Heart right ventricle (tissue), 16 donors: Measurements from ENCODE around the gene NIPAL1. TPM values are rescaled to one million over a fixed set of nuclear protein-coding genes. Genes with fewer than 3 reads are reported as not detected.

ENCODE experiments used
- ATAC-seq, 8 donors: fragments of 200-7000 bp; cut with Tn5 transposase; one replicate each; pipeline ENCODE4 v1.9.1; 2020; ENCODE audit warnings: mild to moderate bottlenecking in 8 of 8, moderate library complexity in 8 of 8, moderate number of reproducible peaks in 1 of 8
- DNase-seq, 2 donors: peaks; one replicate each; pipeline ENCODE4 v3.0.0-alpha.2; 2020
- H3K27ac ChIP-seq, 10 donors: fragments of 200-600 bp; sonication (generic) in 2 of 10; one replicate each; pipeline versions ENCODE4 v1.5.0 to v1.8.0; 2020 to 2022; ENCODE audit warnings: mild to moderate bottlenecking in 3 of 10
- H3K27me3 ChIP-seq, 7 donors: fragments of 200-600 bp; one replicate each; pipeline ENCODE4 v1.8.0; 2021 to 2022; ENCODE audit warnings: mild to moderate bottlenecking in 2 of 7
- H3K36me3 ChIP-seq, 9 donors: fragments of 200-600 bp; sonication (generic) in 1 of 9; one replicate each; pipeline versions ENCODE4 v1.5.0 to v1.8.0; 2020 to 2022; ENCODE audit warnings: mild to moderate bottlenecking in 2 of 9
- H3K4me1 ChIP-seq, 9 donors: fragments of 200-600 bp; sonication (generic) in 1 of 9; one replicate each; pipeline versions ENCODE4 v1.5.0 to v1.8.0; 2020 to 2022; ENCODE audit warnings: mild to moderate bottlenecking in 4 of 9
- H3K4me3 ChIP-seq, 10 donors: fragments of 200-600 bp; sonication (generic) in 2 of 10; one replicate each; pipeline versions ENCODE4 v1.5.0 to v1.8.0; 2020 to 2022; ENCODE audit warnings: mild to moderate bottlenecking in 7 of 10, moderate library complexity in 2 of 10
- H3K9me3 ChIP-seq, 11 donors: fragments of 200-600 bp in 10 of 11; sonication (generic) in 2 of 11; one replicate each; pipeline versions ENCODE4 v1.5.0 to v1.8.0; 2013 to 2022; ENCODE audit warnings: mild to moderate bottlenecking in 2 of 11, control low read depth in 1 of 11, moderate library complexity in 1 of 11
- WGBS, 2 donors: extraction: QIAGEN DNeasy Blood & Tissue Kit; methylation state at CpG; one replicate each; pipeline ENCODE4 v1.1.7; 2013; ENCODE audit warnings: inconsistent platforms in 1 of 2; 5-methylcytosine and 5-hydroxymethylcytosine counted together
- intact Hi-C, 10 donors: fragments of 100-400 bp; cut with DNase I; formaldehyde crosslinking; loops; one replicate each; pipeline versions ENCODE4 v1.11.1 to v1.14.2; 2022
- polyA plus RNA-seq, 2 donors: library from polyadenylated mRNA; stranded (reverse); fragments of 200-250 nt; gene quantifications; one replicate each; pipeline ENCODE4 v1.2.3, GENCODE V29; 2013
- total RNA-seq, 10 donors: library from RNA; stranded (reverse); fragmentation: NEBNext Ultra II Directional in 3 of 10; extraction: Animal tissue kit (Norgen Biotek cat#: 25700) in 3 of 10; gene quantifications; one replicate each; pipeline versions ENCODE4 v1.2.1 to v1.2.4, GENCODE V29; 2021 to 2023
- TF ChIP-seq, protein P1 (sequence below), 9 donors: fragments of 200-600 bp; sonication (generic) in 2 of 9; IDR thresholded peaks; one replicate each; pipeline versions ENCODE4 v1.5.0 to v1.8.0; 2021 to 2022; ENCODE audit warnings: antibody characterized with exemption in 9 of 9, mild to moderate bottlenecking in 5 of 9, moderate library complexity in 1 of 9
- donor health status: Arrhythmogenic right ventricular cardiomyopathy.
- donor health status: ischemic (EF 13 %, LVEDD 7.1; RV severe dilation, severe dysfunction).
- donor health status: healthy with polysubstance abuse.
- donor health status: DM: no; HTN: yes; CAD: no.
- donor health status: DM: no; HTN: no; CAD: no.
- donor health status: ischemic (EF 25% LVEDD 6.9; RV normal size, moderate dysfunction).
- donor health status: ischemic (EF 25% LVEDD 5.7; RV mildly dilated, moderate dysfunction).
- donor health status: healthy.
- donor health status: DM: yes; HTN: yes; CAD: no.
- donor health status: Ischemic cardiomyopathy.
- donor health status: ischemic (EF 35%, LVEDD 5.7; RV mildly dilated, moderate dysfunction).
- donor health status: nonischemic (EF 11% LVEDD 7.7; RV severe dilation, severe dysfunction).
- donor health status: DM: yes; HTN: yes; CAD: no.
- donor health status: PGD.
- donor health status: ischemic (EF 29% LVEDD 5.4; RV normal size, mild dysfunction).
- donor health status: nonischemic (EF 23%, LVEDD 6.1; RV moderate dilation, normal function).

Gene NIPAL1
- total and polyA plus RNA-seq, 12 donors, result 0.04 to 1.4 (median 0.45) TPM

DNA sequence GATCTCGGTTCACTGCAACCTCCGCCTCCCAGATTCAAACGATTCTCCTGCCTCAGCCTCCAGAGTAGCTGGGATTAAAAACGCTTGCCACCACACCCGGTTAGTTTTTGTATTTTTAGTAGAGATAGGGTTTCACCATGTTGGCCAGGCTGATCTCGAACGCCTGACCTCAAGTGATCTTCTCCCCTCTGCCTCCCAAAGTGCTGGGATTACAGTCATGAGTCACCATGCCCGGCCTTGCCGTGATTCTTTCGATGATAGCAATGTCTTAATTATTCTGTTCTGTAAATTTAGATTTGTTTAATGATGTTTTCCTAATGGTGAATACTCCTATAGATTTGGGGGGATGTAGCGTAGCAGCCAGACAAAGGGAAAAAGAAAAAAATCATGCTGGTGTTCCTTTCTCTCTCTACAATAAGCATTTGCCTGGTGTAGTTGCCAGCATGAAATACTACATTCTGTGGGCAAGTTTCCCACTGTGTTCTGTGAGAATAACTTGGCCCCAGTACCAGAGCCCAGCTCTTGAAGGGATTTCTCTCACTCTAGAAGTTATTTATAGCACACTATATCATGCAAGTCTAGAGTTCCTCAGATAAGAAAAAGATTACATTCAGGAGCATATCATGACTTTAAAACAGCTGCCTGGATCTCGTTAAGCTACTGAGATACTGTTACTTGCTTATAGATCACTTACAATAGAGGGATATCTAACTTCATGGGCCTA is 15.4 kb downstream of the NIPAL1 start:
- no peaks in the 10 kb centered on the region for H3K27me3 ChIP-seq
- H3K36me3 ChIP-seq, result no peaks in the 10 kb centered on the region
- 43 to 45% methylated on average over 12 of the region's 12 CpGs for WGBS, 2 donors
- no peaks in the 10 kb centered on the region for H3K9me3 ChIP-seq
- TF ChIP-seq, protein P1, sequence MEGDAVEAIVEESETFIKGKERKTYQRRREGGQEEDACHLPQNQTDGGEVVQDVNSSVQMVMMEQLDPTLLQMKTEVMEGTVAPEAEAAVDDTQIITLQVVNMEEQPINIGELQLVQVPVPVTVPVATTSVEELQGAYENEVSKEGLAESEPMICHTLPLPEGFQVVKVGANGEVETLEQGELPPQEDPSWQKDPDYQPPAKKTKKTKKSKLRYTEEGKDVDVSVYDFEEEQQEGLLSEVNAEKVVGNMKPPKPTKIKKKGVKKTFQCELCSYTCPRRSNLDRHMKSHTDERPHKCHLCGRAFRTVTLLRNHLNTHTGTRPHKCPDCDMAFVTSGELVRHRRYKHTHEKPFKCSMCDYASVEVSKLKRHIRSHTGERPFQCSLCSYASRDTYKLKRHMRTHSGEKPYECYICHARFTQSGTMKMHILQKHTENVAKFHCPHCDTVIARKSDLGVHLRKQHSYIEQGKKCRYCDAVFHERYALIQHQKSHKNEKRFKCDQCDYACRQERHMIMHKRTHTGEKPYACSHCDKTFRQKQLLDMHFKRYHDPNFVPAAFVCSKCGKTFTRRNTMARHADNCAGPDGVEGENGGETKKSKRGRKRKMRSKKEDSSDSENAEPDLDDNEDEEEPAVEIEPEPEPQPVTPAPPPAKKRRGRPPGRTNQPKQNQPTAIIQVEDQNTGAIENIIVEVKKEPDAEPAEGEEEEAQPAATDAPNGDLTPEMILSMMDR (IDR thresholded peaks at IDR 0.05), result no peak
- H3K4me3 ChIP-seq, result no peak overlapping the region
- DNase-seq, result peak in 1 of 2 donors; percentile 36
- peaks cover 0 to 8% (median 0%) of the 10 kb centered on the region in 9 donors for H3K4me1 ChIP-seq
- ATAC-seq, result peak; percentile 90 to 99 (median 94)
- intact Hi-C loops, result no loop called here
- H3K27ac ChIP-seq, result peak overlapping the region in 3 of 10 donors; percentile 20 to 31 (median 27)

DNA sequence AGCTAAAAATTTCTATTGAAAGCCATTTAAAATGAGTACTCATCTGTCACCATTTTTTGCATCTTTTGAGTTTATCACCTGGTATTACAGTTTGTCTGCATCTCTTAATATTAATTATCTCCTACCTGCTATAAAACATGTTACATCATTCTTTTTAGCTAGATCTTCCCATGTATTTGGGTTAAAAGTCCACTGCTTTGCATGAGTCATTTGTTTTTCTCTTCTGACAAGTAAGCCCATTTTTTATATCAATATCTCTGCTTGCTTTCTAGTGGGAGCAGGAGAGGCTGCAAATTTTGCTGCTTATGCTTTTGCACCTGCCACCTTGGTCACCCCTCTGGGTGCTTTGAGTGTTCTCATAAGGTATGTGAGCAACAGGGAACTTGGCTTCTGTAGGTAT is 16.1 kb downstream of the NIPAL1 start:
- no peak overlapping the region for H3K4me3 ChIP-seq
- TF ChIP-seq, protein P1 (IDR thresholded peaks at IDR 0.05), result no peak
- no peak overlapping the region for H3K27ac ChIP-seq
- no peaks in the 10 kb centered on the region for H3K27me3 ChIP-seq
- ATAC-seq (no peak), DNase-seq (no peak)
- no peaks in the 10 kb centered on the region for H3K36me3 ChIP-seq
- H3K4me1 ChIP-seq, result peaks cover 0 to 8% (median 0%) of the 10 kb centered on the region in 9 donors
- intact Hi-C loops, result no loop called here
- no peaks in the 10 kb centered on the region for H3K9me3 ChIP-seq

DNA sequence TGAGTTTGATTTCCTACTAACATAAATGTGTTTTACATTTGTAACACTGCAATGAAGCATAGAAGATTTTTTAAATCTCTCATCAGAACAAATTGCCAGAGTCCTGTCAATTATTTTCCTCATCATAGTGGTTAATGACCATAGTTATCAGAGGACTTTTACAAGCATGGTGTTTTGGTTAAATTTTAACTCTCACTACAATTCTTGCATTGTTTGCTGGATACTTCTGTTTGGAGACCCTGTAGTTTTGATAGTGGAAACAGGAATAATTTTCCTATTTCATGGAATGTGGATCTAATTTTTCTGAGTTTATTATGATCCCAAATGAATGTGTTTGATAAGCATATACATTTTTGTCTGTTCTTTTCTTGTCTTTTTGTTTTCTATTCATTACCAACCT is 16.8 kb downstream of the NIPAL1 start:
- intact Hi-C loops, result no loop called here
- TF ChIP-seq, protein P1 (IDR thresholded peaks at IDR 0.05), result no peak
- Histone ChIP-seq H3K4me3 (no peak overlapping the region), H3K27me3 (no peaks in the 10 kb centered on the region), H3K27ac (no peak overlapping the region), H3K9me3 (no peaks in the 10 kb centered on the region), H3K36me3 (no peaks in the 10 kb centered on the region), H3K4me1 (peaks cover 0 to 8% (median 0%) of the 10 kb centered on the region in 9 donors)
- no peak for ATAC-seq
- no peak for DNase-seq

DNA sequence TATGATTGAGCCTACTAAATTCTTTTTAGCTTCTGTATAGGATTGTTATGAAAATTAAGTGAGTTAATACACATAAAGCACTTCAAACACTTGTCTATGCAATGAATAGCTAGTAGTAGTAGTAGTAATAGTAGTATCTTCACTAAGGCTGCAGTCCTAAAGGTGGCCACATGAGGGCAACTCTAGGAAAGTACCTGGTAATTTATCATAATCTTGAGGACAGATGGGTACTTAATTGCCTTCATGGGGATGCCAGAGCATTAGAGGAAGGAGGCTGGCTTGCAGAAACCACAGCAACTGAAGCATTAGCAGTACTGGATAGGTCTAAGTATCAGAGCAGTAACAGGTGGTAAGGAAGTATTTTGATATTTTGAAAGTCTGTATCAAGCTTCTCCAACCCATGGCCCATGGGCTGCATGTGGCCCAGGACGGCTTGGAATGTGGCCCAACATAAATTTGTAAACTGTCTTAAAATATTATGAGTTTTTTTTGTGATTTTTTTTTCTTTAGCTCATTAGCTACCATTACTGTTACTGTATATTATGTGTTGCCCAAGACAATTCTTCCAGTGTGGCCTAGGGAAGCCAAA is 17.3 kb downstream of the NIPAL1 start:
- H3K27me3 ChIP-seq, result no peaks in the 10 kb centered on the region
- no peak overlapping the region for H3K4me3 ChIP-seq
- no peaks in the 10 kb centered on the region for H3K9me3 ChIP-seq
- ATAC-seq (no peak), DNase-seq (no peak)
- no peak overlapping the region for H3K27ac ChIP-seq
- H3K36me3 ChIP-seq, result no peaks in the 10 kb centered on the region
- intact Hi-C loops, result no loop called here
- peaks cover 0 to 8% (median 0%) of the 10 kb centered on the region in 9 donors for H3K4me1 ChIP-seq
- TF ChIP-seq, protein P1 (IDR thresholded peaks at IDR 0.05), result peak in 6 of 9 donors; percentile 26 to 53 (median 40)
- 84 to 86% methylated on average over 1 of the region's 1 CpG for WGBS, 2 donors
